ENCODE data around the gene OSMR. TPM values are rescaled to one million over a fixed set of nuclear protein-coding genes. Genes with fewer than 3 reads are reported as not detected.

Gene OSMR
- total and polyA plus RNA-seq, 9 of the 15 experiments (the other 6 are each of a cell fraction or from before 2014, with no cell fraction given) = 0.18 to 1.7 (median 0.94) TPM

GRCh38 chr5:38807570-38808483, 38.0 kb upstream of the OSMR start (continued):
- peak in 1 of 2 experiments; percentile 37; a peak in 1 of 4 replicates for TF ChIP-seq ZNF318 (IDR thresholded peaks at IDR 0.05; ENCODE audit: borderline replicate concordance in 1 of 2, low read depth in 1 of 2)
- TF ChIP-seq ZNF589 (CRISPR knock-in tag; IDR thresholded peaks at IDR 0.05; ENCODE audit: low read depth) = peak; percentile 8; the same call in 1 of the 2 replicates
- TF ChIP-seq ZNF239 (CRISPR knock-in tag; IDR thresholded peaks at IDR 0.05) = no peak
- TF ChIP-seq UBTF (IDR thresholded peaks at IDR 0.05; ENCODE audit: borderline replicate concordance in 1 of 2, low read depth in 2 of 2, low read length in 2 of 2) = no peak
- no peak for TF ChIP-seq GMEB1 (CRISPR knock-in tag; IDR thresholded peaks at IDR 0.05)
- no peak for TF ChIP-seq CUX1 (CRISPR knock-in tag; IDR thresholded peaks at IDR 0.05)
- no peak for TF ChIP-seq FOXA1 (IDR thresholded peaks at IDR 0.05; ENCODE audit: borderline replicate concordance)
